COLO668 (cell line): ENCODE data around the gene GSC2.

Experiments used
- DNase-seq: peaks from one replicate; lab custom pipeline; 2025; ENCODE audit not compliant: unreplicated experiment; lab: John Stamatoyannopoulos, UW

The GSC2 gene

GRCh38 chr22:19098157-19098556 lies 51.9 kb downstream of the GSC2 start:
- DNase-seq = no peak

GRCh38 chr22:19097518-19097917 lies 52.6 kb downstream of the GSC2 start:
- DNase-seq = no peak
